Keratinocyte (primary cell): ENCODE results near the gene TRAPPC2.
A peak's percentile ranks its signal among the peaks of the same experiment; 100 is the strongest.

Experiments
- EZH2 ChIP-seq: IDR thresholded peaks from one replicate; pipeline ENCODE4 v1.6.1; 2012; ENCODE audit warnings: inconsistent platforms, mild to moderate bottlenecking, low read length, moderate library complexity
- TF ChIP-seq, protein P1 (sequence below), 3 experiments: IDR thresholded peaks in 1 of 3; conservative IDR thresholded peaks in 1 of 3; optimal IDR thresholded peaks in 1 of 3; 2 replicates in 2 of 3; 3 replicates in 1 of 3; pipeline versions ENCODE3 to v1.5.1; 2011; ENCODE audit warnings: low read length in 3 of 3, mild to moderate bottlenecking in 3 of 3, moderate library complexity in 2 of 3, control low read depth in 1 of 3, inconsistent platforms in 1 of 3; ENCODE audit not compliant: insufficient read depth in 2 of 3; ENCODE audit errors: extremely low read depth in 1 of 3

DNA sequence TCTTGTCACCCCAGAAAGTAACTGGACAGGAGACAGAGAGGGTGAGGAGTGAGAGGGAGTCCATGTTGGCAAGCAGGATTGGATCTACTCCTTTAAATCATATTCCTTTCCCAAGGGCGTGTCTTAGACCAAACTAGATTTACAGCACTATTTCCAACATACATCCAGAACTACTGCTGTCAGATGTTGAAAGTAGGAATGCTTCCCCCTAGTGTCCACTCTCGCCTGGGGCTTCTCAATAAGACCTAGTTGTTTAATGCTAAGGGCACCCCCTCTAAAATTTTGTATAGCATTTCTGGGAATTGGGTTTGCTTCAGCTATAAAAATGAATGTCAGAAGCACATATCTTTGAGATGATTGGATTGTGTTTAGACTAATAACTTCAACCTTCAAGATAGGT is 13.4 kb upstream of the TRAPPC2 start:
- TF ChIP-seq EZH2 = no peak
- TF ChIP-seq, protein P1, sequence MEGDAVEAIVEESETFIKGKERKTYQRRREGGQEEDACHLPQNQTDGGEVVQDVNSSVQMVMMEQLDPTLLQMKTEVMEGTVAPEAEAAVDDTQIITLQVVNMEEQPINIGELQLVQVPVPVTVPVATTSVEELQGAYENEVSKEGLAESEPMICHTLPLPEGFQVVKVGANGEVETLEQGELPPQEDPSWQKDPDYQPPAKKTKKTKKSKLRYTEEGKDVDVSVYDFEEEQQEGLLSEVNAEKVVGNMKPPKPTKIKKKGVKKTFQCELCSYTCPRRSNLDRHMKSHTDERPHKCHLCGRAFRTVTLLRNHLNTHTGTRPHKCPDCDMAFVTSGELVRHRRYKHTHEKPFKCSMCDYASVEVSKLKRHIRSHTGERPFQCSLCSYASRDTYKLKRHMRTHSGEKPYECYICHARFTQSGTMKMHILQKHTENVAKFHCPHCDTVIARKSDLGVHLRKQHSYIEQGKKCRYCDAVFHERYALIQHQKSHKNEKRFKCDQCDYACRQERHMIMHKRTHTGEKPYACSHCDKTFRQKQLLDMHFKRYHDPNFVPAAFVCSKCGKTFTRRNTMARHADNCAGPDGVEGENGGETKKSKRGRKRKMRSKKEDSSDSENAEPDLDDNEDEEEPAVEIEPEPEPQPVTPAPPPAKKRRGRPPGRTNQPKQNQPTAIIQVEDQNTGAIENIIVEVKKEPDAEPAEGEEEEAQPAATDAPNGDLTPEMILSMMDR (optimal IDR thresholded peaks at IDR 0.05 in 1 of 3, IDR thresholded peaks at IDR 0.05 in 1 of 3, conservative IDR thresholded peaks at IDR 0.05 in 1 of 3; ENCODE audit: extremely low read depth in 1 of 3, insufficient read depth in 2 of 3, low read length in 3 of 3) = peak; percentile 43 to 60 (median 57)
